ENCODE measurements around the gene MPPED2. TPM values are rescaled to one million over a fixed set of nuclear protein-coding genes. Genes with fewer than 3 reads are reported as not detected.

The MPPED2 gene
- total RNA-seq, 1 donor from 2014 or later, result 63.2 TPM

- no peak for DNase-seq (ENCODE audit: low spot score in 2 of 2)
Observed at GRCh38 chr11:30535818-30536217, 50.3 kb downstream of the MPPED2 start.

GRCh38 chr11:30533445-30533947 lies 52.7 kb downstream of the MPPED2 start:
- no peak for DNase-seq (ENCODE audit: low spot score in 2 of 2)
- FAIRE-seq, result no peak

More at GRCh38 chr11:30535818-30536217, 50.3 kb downstream of the MPPED2 start:
- FAIRE-seq, result no peak

- DNase-seq (ENCODE audit: low spot score in 2 of 2), result no peak
- no peak for FAIRE-seq
Observed at GRCh38 chr11:30527566-30527965, 58.6 kb downstream of the MPPED2 start.

GRCh38 chr11:30526558-30526957 lies 59.6 kb downstream of the MPPED2 start:
- no peak for FAIRE-seq
- DNase-seq (ENCODE audit: low spot score in 2 of 2), result no peak

GRCh38 chr11:30522536-30523243 lies 63.5 kb downstream of the MPPED2 start:
- FAIRE-seq (no peak), DNase-seq (ENCODE audit: low spot score in 2 of 2) (no peak)

GRCh38 chr11:30521297-30522071 lies 64.7 kb downstream of the MPPED2 start:
- no peak for DNase-seq (ENCODE audit: low spot score in 2 of 2)
- no peak for FAIRE-seq

- DNase-seq (ENCODE audit: low spot score in 2 of 2), result no peak
- no peak for FAIRE-seq
Observed at GRCh38 chr11:30513087-30513486, 73.1 kb downstream of the MPPED2 start.

GRCh38 chr11:30511408-30511807 lies 74.7 kb downstream of the MPPED2 start:
- DNase-seq (ENCODE audit: low spot score in 2 of 2), result no peak
- no peak for FAIRE-seq

- DNase-seq (ENCODE audit: low spot score in 2 of 2) (no peak), FAIRE-seq (no peak)
Observed at GRCh38 chr11:30510750-30511149, 75.4 kb downstream of the MPPED2 start.

- FAIRE-seq (no peak), DNase-seq (ENCODE audit: low spot score in 2 of 2) (no peak)
Observed at GRCh38 chr11:30509364-30509763, 76.8 kb downstream of the MPPED2 start.

- FAIRE-seq, result no peak
- no peak for DNase-seq (ENCODE audit: low spot score in 2 of 2)
Observed at GRCh38 chr11:30508594-30508993, 77.6 kb downstream of the MPPED2 start.

- DNase-seq (ENCODE audit: low spot score in 2 of 2) (no peak), FAIRE-seq (no peak)
Observed at GRCh38 chr11:30505603-30506002, 80.5 kb downstream of the MPPED2 start.

GRCh38 chr11:30504468-30504867 lies 81.7 kb downstream of the MPPED2 start:
- no peak for FAIRE-seq

GRCh38 chr11:30503156-30503555 lies 83.0 kb downstream of the MPPED2 start:
- DNase-seq (ENCODE audit: low spot score in 2 of 2) (no peak), FAIRE-seq (no peak)

More at GRCh38 chr11:30504468-30504867, 81.7 kb downstream of the MPPED2 start:
- no peak for DNase-seq (ENCODE audit: low spot score in 2 of 2)

- DNase-seq (ENCODE audit: low spot score in 2 of 2), result no peak
- FAIRE-seq, result no peak
Observed at GRCh38 chr11:30502305-30502704, 83.8 kb downstream of the MPPED2 start.

GRCh38 chr11:30501744-30502143 lies 84.4 kb downstream of the MPPED2 start:
- no peak for DNase-seq (ENCODE audit: low spot score in 2 of 2)
- no peak for FAIRE-seq

- no peak for DNase-seq (ENCODE audit: low spot score in 2 of 2)
Observed at GRCh38 chr11:30499940-30500339, 86.2 kb downstream of the MPPED2 start.

GRCh38 chr11:30497600-30497999 lies 88.6 kb downstream of the MPPED2 start:
- FAIRE-seq, result no peak
- no peak for DNase-seq (ENCODE audit: low spot score in 2 of 2)

More at GRCh38 chr11:30499940-30500339, 86.2 kb downstream of the MPPED2 start:
- no peak for FAIRE-seq

GRCh38 chr11:30496935-30497334 lies 89.2 kb downstream of the MPPED2 start:
- no peak for FAIRE-seq
- no peak for DNase-seq (ENCODE audit: low spot score in 2 of 2)

- DNase-seq (ENCODE audit: low spot score in 2 of 2) (no peak), FAIRE-seq (no peak)
Observed at GRCh38 chr11:30495437-30495836, 90.7 kb downstream of the MPPED2 start.

- FAIRE-seq (no peak), DNase-seq (ENCODE audit: low spot score in 2 of 2) (no peak)
Observed at GRCh38 chr11:30489511-30489910, 96.6 kb downstream of the MPPED2 start.

- DNase-seq (ENCODE audit: low spot score in 2 of 2) (no peak), FAIRE-seq (no peak)
Observed at GRCh38 chr11:30489076-30489475, 97.1 kb downstream of the MPPED2 start.
